ENCODE data around the gene HRH4.

The HRH4 gene

DNA sequence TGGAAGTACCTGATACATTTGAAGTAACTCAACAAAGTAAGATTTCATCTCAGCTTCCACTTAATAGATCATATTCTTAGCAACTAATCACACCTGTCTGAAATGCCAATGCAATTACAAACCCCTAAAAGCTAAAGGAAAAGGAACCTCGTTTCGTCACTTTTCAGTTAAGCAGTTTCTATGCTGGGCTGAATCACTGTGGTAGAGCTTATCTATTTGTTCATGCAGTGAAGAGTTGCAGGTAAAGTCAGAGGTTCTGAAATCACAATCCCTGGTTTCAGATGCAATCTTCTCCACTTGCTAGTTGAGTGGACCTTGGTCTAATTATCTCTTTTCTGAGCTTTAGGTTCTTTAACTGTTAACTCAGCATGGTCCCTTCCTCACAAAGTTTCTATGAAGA is 6.3 kb downstream of the HRH4 start:
- no peak for DNase-seq

- no peak for DNase-seq
Observed at GRCh38 chr18:24470022-24470618, 9.7 kb downstream of the HRH4 start.

DNA sequence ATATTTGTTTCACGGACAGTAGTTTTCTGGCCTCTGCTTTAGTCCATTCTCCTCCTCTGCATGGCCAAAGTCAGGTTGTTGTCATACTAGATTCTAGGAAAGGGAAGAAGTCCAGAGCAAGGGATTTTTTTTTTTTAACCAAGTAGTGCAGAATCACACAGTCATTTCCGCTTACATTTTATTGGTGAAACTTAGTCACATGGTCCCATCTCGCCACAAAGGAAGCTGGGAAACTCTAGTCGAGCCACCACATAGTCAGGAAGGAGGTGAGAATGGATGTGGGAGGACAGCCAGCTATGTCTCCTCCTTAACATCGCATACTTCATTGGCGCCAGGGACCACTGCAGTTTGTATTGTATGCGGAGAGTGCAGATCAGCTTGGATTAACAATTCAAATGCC is 10.4 kb downstream of the HRH4 start:
- DNase-seq, result no peak

- DNase-seq, result no peak
Observed at GRCh38 chr18:24472591-24472990, 12.2 kb downstream of the HRH4 start.

DNA sequence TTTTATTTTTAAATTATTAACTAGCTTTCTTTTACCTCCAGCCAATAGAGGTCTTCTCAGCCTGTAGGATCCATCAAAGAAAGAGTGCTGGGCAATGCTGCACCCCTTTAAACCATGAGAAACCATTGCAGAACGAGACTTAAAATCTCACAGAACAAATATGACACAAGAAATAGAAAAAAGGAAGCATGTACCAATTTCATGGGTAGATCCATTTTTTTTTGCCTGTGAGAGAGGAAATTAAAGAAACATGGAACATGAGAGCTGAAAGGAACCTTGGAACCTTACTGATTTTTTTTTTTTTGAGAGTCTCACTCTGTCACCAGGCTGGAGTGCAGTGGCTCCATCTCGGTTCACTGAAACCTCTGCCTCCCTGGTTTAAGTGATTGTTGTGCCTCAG is 14.0 kb downstream of the HRH4 start:
- no peak for DNase-seq

DNA sequence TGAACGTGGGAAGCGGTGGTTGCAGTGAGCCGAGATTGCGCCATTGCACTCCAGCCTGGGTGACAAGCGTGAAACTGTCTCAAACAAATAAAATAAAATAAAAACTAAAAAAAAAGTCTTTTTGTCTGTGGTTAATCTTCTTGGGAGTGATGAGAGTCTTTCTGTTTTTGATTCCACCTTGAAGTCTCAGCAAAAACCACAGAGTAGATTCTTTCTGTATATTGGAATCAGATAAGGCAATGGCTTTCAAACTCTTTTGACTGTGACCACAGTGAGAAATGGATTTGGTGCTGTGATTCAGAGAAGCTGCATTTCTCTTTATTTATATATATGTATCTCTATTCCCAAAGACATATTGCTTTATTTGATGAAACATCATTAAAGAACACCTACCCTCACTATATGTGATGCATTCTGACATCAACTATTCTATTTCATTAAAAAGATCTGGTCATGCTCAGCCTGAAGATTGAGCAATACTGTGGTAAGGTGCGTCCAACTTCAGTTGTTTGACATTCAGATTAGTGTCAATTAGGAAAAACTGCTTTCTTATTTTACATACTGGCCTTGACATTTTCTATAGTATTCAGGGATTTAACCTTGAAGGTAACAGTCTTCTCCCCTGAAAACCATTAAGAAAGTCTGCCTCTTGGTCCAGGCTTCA is 15.6 kb downstream of the HRH4 start:
- no peak for DNase-seq

DNA sequence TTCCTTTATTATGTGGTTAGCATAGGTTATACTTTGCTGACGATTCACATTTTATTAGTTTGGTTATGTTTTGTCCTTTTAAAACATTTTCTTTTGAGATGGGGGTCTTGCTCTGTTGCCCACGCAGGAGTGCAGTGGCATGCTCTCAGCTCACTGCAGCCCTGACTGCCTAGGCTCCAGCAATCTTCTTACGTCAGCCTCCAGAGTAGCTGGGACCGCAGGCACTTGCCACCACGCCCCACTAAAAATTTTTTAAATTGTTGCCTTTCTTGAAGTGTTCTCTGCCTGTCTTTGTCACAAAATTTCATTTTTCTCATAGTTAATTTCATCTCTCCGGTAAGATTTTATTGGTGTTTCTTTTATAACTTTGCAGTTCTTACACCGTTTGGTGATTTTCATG is 18.9 kb downstream of the HRH4 start:
- no peak for DNase-seq

DNA sequence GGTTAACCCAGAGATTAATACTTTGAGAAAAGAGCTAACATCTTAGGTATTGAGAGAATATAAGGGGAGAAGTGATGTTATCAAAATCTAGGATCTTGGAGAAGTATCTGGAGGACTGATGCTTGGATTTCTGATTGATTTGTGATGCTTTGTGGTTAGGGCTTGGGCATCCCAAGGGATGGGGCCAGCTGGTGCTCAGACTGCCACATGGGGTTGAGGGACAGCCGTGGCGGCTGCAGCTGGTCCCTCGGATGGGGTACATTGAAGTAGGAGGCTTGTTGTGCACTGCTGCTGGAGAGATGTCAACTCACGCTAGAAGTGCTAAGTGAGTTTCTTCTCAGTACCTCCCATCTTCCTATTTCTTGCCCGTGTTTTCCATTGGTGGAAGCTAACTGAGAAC is 22.4 kb downstream of the HRH4 start:
- DNase-seq, result no peak

DNA sequence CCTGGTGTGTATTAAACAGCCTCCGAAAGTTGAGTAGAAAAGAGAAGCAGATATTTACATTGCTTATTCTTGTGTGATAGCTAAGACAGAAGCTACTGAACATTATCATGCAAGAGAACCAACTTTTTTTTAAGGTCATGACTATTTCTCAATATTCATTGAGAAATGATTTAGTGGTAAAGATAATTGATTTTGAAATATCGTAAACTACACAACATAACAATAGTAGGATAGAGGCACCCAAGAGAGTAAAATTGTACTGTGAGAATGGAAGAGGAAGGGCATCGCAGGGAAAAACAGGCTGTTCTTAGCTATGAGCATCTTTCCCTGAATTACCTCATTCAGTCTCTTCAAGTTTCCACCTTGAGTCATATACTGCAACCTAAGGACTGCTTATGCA is 25.2 kb downstream of the HRH4 start:
- DNase-seq, result no peak

- no peak for DNase-seq
Observed at GRCh38 chr18:24486684-24487083, 26.2 kb downstream of the HRH4 start.

DNA sequence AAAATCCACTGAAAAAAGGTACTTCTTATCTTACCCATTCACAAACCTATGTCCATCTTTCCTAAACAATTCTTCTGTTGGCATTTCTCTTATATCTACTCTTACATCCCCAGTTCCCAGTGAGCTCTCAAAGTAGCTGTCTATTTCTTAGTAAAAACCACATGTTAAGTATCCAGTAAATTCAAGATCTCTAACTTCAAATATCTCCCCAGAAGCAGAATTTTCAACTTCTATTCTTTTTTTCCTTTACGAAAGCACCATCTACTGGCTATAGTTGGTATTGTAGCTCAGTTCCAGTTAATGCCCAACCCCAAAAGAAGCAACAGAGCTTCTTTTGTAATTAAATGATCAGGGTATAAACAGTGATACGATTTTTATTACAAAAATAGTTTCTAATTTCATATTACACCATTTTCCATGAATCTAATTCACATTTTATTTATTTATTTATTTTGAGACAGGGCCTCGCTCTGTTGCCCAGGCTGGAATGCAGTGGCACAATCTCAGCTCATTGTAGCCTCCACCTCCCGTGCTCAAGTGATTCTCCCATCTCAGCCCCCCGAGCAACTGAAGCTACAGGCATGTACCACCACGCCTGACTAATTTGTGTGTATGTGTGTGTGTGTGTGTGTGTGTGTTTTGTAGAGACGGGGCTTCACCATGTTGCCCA is 28.5 kb downstream of the HRH4 start:
- peak; percentile 91 for DNase-seq

- DNase-seq, result peak; percentile 60
Observed at GRCh38 chr18:24490539-24490938, 30.1 kb downstream of the HRH4 start.

GRCh38 chr18:24491927-24492834 is 31.7 kb downstream of the HRH4 start:
- DNase-seq, result no peak

DNA sequence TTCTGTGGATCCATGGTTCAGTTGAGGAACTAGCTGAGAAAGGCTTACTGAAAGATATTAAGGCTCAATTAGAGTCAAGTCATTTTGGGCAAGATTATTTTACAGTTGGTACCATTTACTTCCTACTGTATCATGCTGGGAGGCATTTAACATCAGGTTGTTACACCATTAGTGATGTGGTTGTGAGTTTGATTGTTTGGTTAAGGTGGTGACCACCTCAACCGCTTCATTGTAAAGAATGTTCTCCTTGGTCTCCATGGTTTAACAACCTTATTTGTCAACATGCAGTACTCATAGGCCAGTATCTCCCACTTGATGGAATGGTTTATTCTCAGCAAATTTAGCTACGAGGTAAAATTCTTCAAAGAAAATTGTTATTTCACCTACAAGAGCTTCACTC is 34.1 kb downstream of the HRH4 start:
- no peak for DNase-seq

DNA sequence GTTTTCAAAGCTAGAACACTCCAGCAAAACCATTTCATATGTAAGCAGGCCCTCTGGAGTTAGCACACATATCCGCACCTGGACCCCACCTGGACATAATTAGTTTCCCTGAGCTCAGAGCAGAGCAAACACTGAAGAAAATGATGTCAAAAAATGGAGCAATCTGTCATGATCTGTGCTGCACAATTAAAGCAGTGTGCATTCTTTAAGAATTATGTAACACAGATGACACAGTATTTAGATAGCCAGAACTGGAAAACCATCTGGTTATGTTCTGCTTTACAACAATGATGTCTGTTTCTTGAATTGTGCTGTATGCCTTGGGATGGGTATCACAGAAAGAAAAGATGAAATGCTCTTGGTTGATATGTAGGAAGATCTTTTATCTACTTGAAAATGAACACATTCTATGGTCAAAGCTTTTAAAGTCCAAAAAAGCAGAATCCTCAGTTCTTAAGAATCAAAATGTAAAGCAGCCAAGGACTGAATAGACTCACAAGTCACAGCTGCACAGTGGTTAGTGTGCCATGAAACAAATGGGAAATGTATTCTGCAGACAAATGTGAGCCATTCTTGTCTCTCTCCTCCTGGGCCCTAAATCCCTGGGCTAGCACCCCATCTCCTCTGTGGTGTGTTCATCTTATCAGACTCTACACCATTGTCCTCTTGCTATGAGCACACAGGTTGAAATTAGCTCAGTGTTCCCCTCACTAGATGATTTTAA is 36.8 kb downstream of the HRH4 start:
- no peak for DNase-seq

GRCh38 chr18:24499814-24500213 is 39.4 kb downstream of the HRH4 start:
- no peak for DNase-seq

DNA sequence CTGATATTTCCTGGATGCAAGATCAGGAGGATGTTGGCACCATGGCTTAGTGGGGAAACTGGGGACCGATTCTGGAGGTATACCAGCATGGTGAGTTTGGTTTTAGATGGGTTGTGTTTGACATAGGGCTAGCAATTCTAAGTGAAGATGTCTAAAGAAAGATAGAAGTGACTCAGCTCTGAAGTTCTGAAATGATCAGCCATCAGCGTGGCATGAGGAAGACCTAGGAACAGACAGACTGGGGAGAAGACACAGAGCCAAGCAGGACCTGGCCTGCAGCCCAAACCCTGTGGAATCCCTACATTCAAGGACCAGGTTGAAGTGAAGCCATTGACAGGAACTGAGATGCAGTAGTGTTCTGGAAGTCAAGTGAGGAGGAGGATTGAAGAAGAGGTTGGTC is 39.8 kb downstream of the HRH4 start:
- DNase-seq, result no peak

GRCh38 chr18:24500766-24501165 is 40.3 kb downstream of the HRH4 start:
- no peak for DNase-seq

GRCh38 chr18:24502667-24503523 is 42.5 kb downstream of the HRH4 start:
- DNase-seq, result no peak

DNA sequence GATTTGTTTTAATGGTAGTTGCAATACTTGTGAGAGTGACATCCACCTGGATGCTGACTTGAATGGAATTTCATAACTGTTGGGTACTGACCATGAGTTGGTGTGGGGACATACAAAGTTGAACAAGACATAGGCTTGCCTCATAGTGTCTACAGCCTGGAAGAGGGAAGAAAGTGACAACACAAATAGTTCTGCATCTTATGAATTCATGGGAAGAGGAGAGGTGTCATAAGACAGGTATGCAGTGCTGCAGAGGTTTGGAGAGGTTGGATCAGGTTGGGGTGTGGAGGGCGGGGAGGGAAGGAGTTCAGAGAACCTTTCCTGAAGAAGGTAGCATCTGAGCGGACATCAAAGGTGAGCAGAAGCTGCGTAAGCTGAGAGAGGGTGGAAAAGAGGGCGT is 44.0 kb downstream of the HRH4 start:
- no peak for DNase-seq

DNA sequence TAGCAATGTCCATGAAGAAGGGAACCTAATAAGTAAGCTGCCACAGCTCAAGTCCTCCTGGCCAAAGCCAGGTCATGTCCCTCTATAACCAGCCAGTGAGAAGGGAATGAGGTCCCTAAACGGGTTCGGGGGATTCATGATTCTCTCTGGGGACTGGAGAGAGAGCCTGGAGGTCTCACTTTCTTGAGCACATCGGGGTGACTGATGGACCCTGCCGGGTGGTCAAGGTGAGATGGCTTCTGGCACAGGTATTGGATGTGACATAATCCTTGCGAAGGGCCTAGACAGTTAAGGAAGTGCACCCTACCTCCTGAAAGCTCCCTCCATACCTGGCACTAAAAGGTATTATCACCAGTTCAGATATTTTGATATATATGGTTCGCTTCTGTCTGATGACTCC is 45.7 kb downstream of the HRH4 start:
- DNase-seq, result no peak

- DNase-seq, result no peak
Observed at GRCh38 chr18:24509435-24509834, 49.0 kb downstream of the HRH4 start.

All from OCI-M1 (cell line).